Brain microvascular endothelial cell (primary cell): ENCODE data around the gene MED12.

ENCODE experiments used
- DNase-seq: peaks from one replicate; pipeline ENCODE4 v3.0.0-alpha.2; 2020
- H3K27ac ChIP-seq: fragments of 250-450 bp; sonication (Bioruptor Pico); 2 replicates; pipeline ENCODE4 v1.5.1; 2020; ENCODE audit warnings: mild to moderate bottlenecking, moderate library complexity
- H3K27me3 ChIP-seq: fragments of 250-450 bp; sonication (Bioruptor Pico); replicated peaks from 2 replicates; pipeline ENCODE4 v1.5.1; 2020; ENCODE audit warnings: mild to moderate bottlenecking
- H3K36me3 ChIP-seq: fragments of 250-450 bp; sonication (Bioruptor Pico); replicated peaks from 2 replicates; pipeline ENCODE4 v1.5.1; 2020; ENCODE audit warnings: mild to moderate bottlenecking
- H3K4me3 ChIP-seq: 2 replicates; pipeline ENCODE4 v1.5.1; 2011; ENCODE audit warnings: low read depth, mild to moderate bottlenecking, control low read depth, low read length, moderate library complexity
- in situ Hi-C: cut with HindIII; loops from 2 replicates; pipeline ENCODE4 v1.10.0; 2017; ENCODE audit warnings: low sequenced_read_pairs, low pct_ligation_motif_present
- TF ChIP-seq, protein P1 (sequence below): IDR thresholded peaks from 2 replicates; pipeline ENCODE4 v1.5.1; 2011; ENCODE audit warnings: low read depth, mild to moderate bottlenecking, moderate library complexity, low read length, control low read depth, inconsistent platforms; ENCODE audit errors: missing control alignments

MED12 gene

DNA sequence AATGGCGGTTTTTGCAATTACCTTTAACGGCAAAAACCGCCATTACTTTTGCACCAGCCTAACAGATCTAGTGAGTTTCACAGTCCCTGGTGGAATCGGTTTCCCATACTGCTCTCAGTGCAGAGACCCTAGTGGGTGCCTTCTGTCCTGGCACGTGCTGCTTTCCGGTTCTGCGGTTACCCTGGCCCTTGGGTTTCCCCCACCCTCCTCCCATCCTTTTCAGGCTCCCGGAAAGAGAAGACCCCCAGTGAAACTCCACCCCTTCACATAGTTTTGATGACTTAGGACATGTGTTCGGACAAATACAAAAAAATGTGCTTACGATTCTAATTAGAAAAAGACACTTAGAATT is 63.1 kb downstream of the MED12 start:
- in situ Hi-C loops, result no loop called here
- DNase-seq, result no peak
- no peaks in the 10 kb centered on the region for H3K27me3 ChIP-seq
- no peaks in the 10 kb centered on the region for H3K36me3 ChIP-seq
- H3K27ac ChIP-seq, result peak overlapping the region; percentile 38
- peak overlapping the region; percentile 48 for H3K4me3 ChIP-seq
- TF ChIP-seq, protein P1, sequence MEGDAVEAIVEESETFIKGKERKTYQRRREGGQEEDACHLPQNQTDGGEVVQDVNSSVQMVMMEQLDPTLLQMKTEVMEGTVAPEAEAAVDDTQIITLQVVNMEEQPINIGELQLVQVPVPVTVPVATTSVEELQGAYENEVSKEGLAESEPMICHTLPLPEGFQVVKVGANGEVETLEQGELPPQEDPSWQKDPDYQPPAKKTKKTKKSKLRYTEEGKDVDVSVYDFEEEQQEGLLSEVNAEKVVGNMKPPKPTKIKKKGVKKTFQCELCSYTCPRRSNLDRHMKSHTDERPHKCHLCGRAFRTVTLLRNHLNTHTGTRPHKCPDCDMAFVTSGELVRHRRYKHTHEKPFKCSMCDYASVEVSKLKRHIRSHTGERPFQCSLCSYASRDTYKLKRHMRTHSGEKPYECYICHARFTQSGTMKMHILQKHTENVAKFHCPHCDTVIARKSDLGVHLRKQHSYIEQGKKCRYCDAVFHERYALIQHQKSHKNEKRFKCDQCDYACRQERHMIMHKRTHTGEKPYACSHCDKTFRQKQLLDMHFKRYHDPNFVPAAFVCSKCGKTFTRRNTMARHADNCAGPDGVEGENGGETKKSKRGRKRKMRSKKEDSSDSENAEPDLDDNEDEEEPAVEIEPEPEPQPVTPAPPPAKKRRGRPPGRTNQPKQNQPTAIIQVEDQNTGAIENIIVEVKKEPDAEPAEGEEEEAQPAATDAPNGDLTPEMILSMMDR, result no peak

DNA sequence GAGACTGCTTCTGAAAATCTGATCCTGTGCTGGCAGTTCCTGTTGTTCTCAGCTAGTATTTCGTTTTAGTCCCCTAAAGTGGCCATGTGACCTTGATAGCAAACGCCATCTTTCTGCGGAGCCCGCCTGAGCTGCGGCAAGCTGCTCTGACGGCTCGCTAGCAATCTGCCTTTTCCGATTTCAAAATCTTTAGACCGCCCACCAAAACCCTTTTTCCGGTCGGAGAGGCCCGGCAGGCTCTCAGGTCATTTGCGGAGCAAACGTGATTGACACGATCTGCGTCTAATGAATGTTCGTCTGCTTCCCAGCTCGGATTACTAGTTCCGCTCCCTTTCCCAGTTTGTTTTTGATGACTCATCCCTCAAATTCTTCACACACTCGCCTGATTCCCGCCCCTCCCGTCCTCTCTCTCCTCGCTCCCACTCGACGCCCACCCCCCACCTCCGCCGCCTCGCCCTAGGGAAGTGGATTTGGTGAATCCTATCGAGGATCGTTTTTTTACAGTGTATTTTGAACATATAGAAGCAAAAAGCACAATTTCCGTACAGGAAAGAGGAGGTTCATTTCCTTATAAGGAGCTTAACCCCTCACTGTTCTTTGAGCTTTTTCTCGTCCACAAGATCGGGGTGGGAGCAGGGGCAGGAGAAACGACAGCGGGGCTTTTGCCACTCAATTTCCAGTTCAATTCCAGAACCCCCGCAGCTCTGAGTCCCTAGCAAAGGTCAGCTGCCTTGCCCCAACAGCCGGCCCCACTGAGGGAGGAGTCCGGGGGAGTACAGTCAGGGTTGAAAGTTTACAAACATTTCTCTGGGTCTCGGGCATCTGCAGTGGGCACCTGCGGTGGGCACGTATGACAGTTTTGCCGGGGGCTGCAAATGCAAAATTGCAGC is 63.8 kb downstream of the MED12 start:
- no peaks in the 10 kb centered on the region for H3K36me3 ChIP-seq
- DNase-seq, result peak; percentile 96
- H3K4me3 ChIP-seq, result peak overlapping the region; percentile 48
- TF ChIP-seq, protein P1, result no peak
- in situ Hi-C loops, result no loop called here
- H3K27me3 ChIP-seq, result no peaks in the 10 kb centered on the region
- peak overlapping the region; percentile 62 for H3K27ac ChIP-seq

DNA sequence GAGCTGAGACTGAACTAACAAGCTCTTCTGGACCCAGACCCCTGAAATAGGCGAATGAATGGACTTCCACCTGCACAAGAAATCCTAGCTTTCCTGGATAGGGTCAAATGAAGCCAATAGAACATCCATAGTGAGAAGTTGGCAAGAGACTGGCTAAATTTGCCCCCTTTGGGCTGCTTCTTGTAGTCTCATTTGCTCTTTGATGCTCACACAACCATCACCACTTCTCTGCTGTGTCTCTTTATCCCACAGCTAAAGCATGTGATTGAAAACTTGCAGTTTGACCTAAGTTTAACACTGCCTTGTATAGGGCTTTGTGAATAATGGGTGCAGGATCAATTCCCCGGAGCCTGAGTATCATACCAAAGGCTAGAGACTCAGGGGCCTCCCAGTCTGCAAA is 64.5 kb downstream of the MED12 start:
- Histone ChIP-seq H3K27me3 (no peaks in the 10 kb centered on the region), H3K4me3 (no peak overlapping the region), H3K36me3 (no peaks in the 10 kb centered on the region), H3K27ac (no peak overlapping the region)
- no peak for DNase-seq
- TF ChIP-seq, protein P1, result no peak
- in situ Hi-C loops, result no loop called here

DNA sequence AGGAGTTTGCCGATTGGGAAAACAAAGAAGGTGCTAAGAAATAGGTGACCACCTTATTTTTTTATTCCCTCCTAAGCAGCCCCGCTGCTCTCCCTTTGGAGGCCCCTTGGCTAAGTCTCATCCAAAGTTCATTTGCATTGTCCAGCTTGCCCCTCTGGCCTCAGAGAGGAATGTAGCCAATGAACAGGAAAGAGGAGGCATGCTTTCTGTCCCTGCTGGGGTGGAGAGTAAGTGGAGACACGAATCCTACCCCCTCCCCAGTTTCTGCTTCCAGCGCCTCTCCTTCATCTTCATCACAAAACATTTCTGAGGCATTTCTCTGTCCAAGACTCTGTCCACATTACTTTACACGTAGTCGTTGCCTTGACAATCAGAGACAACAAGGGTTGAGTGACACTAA is 64.9 kb downstream of the MED12 start:
- in situ Hi-C loops, result no loop called here

DNA sequence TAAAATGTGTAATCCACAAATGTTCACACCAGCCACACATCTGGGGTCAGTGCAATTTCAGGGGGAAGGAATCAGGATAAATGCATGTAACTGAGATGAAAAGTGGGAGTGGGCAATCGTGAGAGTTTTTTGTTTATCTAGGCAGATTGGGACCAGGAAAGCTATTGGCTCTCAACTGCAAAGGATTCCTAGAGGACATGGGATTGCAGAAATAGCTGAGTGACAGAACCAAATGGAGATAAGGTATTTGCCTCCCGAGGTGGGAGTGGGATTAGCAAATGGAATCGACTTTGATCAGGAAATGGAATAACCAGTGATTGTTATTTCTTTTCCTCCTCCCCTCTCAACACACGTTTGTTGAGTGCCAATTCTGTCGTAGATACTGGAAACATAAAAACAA is 65.7 kb downstream of the MED12 start:
- in situ Hi-C loops, result no loop called here

More for the DNA sequence above, 64.9 kb downstream of the MED12 start:
- Histone ChIP-seq H3K27me3 (no peaks in the 10 kb centered on the region), H3K36me3 (no peaks in the 10 kb centered on the region), H3K27ac (no peak overlapping the region), H3K4me3 (no peak overlapping the region)
- no peak for DNase-seq
- TF ChIP-seq, protein P1, result no peak

More for the DNA sequence above, 65.7 kb downstream of the MED12 start:
- Histone ChIP-seq H3K27me3 (no peaks in the 10 kb centered on the region), H3K36me3 (no peaks in the 10 kb centered on the region), H3K27ac (no peak overlapping the region), H3K4me3 (no peak overlapping the region)
- TF ChIP-seq, protein P1, result no peak
- DNase-seq, result no peak
